Renal cortical epithelial cell (primary cell): ENCODE data around the gene FAM187B. TPM values are rescaled to one million over a fixed set of nuclear protein-coding genes. Genes with fewer than 3 reads are reported as not detected.

Experiments used
- DNase-seq: peaks from one replicate; pipeline ENCODE4 v3.0.0-alpha.2; 2011; ENCODE audit warnings: low read depth
- total RNA-seq: library from RNA; depleted of rRNA; stranded (reverse); fragments of >200 nt; gene quantifications from 2 replicates; pipeline ENCODE4 v1.2.3, GENCODE V29; 2014

The FAM187B gene
- not detected in 2 replicates for total RNA-seq

- DNase-seq: no peak
Measured at GRCh38 chr19:35228177-35228930, at the start of gene FAM187B. FAM187B (minus strand) TSS chr19:35228739; CDS start chr19:35228680, 59 bp downstream.

DNA sequence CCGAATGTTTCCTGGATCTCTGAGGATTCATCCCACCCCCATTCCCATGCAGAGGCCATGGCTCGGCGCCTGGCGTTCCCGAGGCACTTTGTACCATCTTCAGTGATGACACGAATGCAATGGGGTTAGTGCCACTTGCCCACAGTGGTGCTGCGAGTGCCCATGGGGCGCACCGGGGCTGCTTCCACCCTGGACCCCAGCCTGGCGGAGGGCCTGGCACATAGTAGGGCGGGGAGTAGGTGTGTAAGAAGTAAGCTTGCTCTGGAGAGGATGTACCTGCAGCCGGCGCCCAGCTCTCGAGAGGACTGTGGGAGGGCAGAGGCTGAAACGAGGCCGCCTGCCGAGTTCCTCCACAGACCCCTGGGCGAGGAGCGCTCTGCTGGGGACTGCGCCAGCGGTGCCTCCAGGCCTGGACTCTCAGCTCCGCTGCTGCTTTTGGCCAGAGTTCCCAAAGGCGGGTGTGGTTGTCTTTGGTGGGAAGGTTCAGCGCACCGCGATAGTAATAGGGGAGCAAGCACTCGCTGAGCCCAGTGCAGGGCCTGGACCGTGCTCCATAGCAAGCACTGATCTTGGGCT lies 48.3 kb upstream of the FAM187B start:
- no peak for DNase-seq

DNA sequence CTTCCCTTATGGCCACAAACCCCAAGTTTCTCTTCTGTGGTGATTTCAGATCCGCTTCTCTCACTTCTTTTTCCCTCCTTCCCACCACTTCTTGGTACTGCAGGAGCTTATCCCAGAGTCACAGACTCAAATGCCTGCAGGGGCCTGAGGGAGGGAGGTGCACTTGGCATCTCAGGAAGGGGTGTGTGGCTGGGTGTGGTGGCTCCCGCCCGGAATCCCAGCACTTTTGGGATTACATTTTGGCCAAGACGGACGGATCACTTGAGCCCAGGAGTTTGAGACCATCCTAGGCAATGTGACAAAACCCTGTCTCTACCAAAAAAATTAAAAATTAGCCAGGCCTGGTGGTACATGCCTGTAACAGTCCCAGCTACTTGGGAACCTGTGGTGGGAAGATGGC lies 45.8 kb upstream of the FAM187B start:
- no peak for DNase-seq

DNA sequence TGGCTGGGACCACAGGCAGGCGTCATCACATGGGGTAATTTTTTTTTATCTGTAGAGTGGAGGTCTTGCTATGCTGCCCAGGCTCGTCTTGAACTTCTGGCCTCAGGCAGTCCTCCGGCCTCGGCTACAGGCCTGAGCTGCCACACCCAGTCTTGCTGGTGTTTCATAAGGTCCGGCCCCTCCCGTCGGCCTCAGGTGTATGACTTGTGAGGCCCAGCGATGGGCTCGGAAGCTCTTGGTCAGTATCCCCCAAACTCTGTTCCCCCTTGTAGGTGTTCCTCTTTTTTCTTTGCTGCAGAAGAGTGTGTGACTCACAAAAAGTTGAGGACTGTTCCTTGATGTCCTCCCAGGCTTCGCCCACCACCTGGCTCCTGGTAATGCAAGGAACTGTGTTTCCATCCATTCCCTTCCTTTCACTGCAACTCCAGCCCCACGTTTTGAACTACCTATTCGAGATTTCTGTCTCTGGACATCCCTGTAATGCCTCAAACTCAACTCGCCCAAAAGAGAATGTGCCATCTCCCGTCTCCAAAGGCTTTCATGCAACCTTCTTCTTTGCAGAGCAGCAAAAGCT lies 45.2 kb upstream of the FAM187B start:
- DNase-seq: no peak

GRCh38 chr19:35272954-35273649 lies 44.6 kb upstream of the FAM187B start:
- DNase-seq: no peak

DNA sequence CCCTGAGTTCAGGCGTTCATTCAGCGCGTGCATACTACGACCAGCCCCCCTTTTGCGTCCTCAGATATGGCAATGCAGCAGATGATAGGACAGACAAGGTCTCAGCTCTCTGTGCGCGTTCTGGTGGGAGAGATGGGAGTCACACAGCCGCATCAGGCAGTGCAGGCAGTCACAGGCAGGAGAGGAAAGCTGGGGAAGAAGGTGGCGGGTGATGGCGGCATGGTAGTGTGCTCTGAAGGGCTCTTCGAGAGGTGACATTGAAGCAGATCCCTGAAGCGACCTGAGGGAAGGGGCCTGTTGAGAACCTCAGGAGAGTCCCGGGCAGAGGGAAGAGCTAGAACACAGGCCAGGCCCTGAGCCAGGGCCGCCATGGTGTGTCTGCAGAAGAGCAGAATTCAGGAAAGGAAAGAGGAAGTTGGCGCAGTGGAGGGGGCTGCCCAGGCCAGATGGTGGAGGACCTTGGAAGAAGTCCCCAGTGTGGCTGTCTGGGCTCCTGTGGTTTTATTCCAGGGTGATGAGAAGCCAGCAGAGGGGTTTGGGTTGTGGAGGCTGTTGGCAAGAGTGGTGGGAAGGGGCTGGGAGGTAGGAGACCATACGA lies 43.7 kb upstream of the FAM187B start:
- no peak for DNase-seq

DNA sequence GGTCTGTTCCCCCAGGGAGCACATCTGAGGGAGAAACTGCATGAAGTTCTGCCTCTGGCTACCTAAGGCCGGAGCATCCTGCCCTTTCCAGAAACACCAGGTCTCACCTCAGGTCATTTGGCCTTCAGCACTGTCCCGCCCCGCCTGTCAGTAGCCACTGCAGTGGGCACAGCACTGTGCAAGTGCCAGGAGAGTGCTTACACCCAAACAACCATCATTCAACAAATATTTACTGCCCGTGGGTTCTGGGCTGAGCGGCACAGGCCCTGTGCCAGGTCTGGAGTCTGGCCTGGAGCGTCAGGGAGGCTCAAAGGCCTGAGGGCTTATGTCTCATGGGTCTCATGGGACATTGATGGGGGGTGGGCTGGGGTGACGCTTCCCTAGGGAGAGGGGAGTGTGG lies 43.0 kb upstream of the FAM187B start:
- no peak for DNase-seq

DNA sequence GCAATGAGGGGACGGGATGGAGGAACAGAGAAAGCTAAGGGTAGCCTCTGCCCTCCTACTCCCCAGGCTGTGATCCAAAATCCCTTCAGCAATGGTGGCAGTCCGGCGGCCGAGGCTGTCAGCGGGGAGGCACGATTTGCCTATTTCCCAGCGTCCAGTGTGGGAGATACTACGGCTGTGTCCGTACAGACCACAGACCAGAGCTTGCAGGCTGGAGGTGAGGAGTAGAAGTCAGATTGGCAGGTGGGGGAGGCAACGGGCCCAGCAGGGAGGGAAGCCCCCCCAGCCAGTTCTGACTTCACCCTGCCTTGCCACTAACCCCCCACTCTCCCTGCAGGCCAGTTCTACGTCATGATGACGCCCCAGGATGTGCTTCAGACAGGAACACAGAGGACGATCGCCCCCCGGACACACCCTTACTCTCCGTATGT lies 41.9 kb upstream of the FAM187B start:
- no peak for DNase-seq

DNA sequence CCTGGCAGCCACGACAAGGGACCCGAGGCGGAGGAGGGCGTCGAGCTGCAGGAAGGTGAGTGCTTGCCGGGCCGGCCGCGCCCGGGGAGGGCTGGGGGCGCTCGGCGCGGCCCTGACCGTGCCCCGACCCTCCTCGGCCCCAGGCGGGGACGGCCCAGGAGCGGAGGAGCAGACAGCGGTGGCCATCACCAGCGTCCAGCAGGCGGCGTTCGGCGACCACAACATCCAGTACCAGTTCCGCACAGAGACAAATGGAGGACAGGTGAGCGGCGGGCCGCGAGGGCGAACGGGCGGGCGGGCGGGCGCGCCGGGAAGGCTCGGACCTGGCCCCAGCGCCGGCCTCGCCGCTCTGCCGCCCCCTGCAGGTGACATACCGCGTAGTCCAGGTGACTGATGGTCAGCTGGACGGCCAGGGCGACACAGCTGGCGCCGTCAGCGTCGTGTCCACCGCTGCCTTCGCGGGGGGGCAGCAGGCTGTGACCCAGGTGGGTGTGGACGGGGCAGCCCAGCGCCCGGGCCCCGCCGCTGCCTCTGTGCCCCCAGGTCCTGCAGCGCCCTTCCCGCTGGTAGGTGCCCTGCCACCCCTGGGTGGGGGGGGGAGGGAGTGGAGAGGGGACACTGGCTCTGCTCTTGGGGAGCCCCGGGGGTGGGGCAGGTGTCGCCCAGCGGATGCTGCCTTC lies 41.0 kb upstream of the FAM187B start:
- peak; percentile 65 for DNase-seq

DNA sequence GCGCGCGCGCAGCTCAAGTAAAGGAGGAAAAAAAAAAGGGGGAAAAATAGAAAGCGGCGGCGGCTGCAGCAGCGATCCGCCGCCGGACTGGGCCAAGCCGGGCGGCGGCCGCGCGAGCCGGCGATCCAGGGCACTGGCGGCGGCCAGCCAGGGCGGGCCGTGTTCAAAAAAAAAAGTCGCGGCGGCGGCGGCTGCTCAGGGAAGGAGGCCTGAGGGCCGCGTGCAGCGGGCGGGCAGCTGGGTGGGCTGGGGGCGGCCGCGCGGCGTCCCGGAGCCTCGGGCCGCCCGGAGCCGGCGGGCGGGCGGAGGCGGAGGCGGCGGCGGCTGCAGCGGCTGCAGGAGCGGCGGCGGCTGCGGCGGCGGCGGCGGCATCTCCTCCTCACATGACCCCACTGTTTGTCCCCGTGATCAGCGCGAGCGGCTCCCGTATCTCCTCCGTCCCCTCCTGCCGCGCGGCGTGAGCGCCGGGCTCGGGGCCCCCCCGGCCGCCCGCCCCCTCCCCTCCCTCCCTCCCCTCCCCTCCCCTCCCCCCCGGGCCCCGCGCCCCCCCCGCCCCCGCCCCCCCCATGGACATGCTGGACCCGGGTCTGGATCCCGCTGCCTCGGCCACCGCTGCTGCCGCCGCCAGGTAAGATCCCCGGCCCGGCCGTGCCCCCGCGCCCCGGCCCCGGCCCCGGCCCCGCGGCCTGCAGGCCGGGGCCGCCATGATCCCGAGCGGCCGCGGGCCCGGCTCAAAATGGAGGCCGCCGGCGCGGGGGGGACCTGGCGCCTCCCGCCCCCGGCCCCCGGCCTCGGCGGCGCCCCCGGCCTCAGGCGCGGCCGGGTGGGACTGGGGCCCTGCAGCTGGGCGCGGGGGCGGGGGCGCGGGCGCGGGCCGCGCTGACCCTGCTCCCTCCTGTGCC lies 40.2 kb upstream of the FAM187B start, which contains the start of gene USF2:
Gene USF2, plus strand, starts transcription at position 427 of the 902 bp plus-strand sequence. Its CDS starts 140 bp downstream, at position 567.
- no peak for DNase-seq

DNA sequence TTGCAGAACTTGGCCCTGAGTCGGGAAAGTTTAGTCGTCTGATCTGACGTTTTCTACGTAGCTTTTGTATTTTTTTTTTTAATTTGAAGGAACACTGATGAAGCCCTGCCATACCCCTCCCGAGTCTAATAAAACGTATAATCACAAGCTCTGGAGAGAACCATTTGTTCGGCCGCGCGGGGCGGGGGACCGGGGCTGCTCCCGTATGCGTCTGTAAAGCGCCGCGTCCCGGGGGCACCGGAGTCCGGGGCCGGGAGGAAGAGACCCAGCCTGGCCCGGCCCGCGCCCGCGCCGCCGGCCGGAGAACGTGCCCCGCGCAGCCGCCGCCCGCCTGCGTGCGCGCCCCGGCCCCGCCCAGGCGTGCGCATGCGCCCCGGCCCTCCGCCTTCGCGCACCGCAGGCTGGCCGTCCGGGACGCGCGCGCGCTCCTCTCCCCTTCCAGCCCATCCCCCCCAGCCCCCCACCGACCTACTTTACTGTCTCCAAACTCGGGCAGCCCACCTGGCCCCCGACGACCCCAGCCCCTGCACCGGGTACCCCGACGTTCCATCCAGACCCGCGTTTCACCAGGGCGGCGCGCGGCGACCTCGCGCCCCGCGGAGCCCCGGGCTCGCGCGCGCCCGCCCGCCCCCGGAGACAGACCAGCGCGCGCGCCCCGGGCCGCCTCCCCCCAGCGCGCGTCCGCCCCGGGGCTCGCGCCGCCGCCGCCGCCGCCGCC lies 39.4 kb upstream of the FAM187B start:
- DNase-seq: peak; percentile 18

DNA sequence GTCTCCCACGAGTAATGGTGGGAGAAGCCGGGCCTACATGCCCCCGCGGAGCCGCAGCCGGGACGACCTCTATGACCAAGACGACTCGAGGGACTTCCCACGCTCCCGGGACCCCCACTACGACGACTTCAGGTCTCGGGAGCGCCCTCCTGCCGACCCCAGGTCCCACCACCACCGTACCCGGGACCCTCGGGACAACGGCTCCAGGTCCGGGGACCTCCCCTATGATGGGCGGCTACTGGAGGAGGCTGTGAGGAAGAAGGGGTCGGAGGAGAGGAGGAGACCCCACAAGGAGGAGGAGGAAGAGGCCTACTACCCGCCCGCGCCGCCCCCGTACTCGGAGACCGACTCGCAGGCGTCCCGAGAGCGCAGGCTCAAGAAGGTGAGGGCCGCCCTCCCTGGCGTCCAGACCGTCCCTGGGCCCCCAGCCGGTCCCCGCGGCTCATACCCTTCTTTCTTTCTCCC lies 38.8 kb upstream of the FAM187B start:
- no peak for DNase-seq

DNA sequence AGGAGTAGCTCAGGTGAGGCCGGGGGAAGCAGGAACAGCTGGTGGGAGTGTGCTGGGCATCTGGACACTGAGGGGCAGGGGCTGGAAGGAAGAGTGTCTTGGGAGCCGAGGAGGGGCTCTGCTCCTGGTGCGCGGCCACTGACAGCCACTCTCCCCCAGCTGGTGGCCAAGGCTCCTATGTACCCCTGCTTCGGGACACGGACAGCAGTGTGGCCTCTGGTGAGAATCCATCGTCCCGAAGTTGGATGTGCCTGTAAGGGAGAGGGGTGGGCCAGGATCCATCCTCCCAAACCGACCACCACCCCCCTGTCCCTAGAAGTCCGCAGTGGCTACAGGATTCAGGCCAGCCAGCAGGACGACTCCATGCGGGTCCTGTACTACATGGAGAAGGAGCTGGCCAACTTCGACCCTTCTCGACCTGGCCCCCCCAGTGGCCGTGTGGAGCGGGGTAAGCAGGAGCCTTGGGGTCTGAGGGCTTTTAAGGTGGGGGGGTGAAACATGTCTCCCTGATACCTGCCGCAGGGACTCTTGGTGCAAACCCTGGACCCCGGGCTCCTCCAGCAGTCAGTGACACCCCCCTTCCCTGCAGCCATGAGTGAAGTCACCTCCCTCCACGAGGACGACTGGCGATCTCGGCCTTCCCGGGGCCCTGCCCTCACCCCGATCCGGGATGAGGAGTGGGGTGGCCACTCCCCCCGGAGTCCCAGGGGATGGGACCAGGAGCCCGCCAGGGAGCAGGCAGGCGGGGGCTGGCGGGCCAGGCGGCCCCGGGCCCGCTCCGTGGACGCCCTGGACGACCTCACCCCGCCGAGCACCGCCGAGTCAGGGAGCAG lies 38.2 kb upstream of the FAM187B start:
- DNase-seq: no peak

GRCh38 chr19:35265900-35266519 lies 37.5 kb upstream of the FAM187B start:
- DNase-seq: no peak

DNA sequence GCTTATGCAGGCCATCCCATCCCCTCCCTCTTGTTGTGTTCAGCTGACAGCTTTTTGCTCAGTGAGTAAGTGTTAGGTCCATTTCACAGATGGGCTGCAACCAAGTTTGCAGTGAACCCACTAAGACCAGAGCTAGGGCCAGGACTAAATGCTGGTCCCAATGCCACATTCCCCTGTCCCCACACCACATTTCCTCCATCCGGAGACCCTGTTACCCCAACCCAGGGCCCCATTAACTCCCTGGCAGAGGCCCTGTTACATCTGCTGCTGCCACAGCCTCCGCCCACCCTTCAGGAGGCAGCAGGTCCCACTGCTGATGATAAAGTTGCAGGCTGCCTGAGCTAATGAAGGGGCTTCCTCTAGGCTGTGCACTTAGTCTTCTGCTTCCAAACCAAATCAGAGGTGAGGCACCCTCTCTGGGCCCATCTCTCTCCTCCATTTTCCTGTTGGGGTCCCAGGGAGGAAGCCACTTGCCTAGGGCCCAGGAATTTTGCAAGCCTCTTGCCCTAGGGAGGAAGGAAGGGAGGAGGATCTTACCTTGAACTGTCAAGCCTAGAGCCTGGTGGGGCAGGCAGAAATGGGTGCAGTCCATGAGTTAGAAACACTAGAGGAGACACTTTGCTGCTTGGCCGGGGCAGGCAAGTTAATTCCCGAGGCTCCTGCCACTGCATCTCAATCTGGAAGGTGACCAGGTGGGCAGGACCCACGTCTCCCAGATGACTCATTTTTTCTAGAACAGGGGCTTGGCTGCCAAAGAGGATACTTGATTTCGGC lies 36.8 kb upstream of the FAM187B start:
- DNase-seq: no peak

DNA sequence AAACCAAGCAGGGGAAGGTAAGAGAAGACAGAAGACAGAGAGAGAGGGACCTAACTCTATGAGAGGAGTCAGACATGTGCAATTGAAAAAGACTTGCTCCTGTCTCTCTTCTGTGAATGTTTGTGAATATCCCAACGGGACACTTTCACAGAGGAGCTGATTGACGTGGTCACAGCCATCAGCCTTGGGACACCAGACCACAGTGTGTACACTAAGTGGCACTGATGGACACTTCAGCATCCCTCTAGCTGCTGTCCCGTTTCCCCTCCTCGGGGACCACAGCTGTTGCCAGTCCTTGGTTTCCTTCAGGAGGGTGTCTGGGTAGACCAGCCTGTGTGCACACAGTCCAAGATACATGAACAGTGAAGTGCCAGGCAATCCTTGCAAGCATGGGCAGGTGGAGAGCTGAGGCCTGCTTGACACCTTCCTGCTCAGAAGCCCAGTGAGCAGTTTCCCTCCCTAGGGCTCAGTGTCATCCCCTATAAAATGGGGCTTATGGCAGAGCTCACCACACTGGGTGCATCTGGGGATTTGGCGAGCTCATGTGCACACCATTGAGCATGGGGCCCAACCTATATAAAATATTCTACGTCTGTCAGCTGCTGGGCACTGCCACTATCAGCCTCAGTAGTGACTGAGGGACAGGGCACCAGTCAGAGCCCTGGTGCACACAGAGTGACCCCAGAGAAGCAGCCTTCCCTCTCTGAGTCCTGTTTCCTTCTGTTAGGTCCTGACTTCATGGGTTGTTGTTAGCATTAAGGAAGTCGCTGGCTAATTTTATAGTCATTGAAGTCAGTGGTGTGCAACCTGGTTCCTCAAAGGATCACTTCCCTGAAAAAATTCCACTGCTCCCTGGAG lies 36.0 kb upstream of the FAM187B start:
- DNase-seq: peak; percentile 60
